HepG2 (cell line): ENCODE results near the gene SYDE2. TPM values are rescaled to one million over a fixed set of nuclear protein-coding genes. Genes with fewer than 3 reads are reported as not detected.

Experiments
- ATAC-seq: fragments of 200-7000 bp; cut with Tn5 transposase; 3 replicates; pipeline ENCODE4 v1.9.1; 2020; ENCODE audit warnings: mild to moderate bottlenecking, moderate library complexity
- BruUV-seq: library from RNA; stranded (reverse); fragments of 400-500 nt; replicated peaks from 2 replicates; lab custom pipeline; 2021; lab: Mats Ljungman, UMichigan
- CTCF ChIA-PET: fragments of 300-600 bp; formaldehyde crosslinking; extraction: SDS; loops from one replicate; lab custom pipeline; 2021; ENCODE audit warnings: low total read pairs, inconsistent platforms, low intra/inter-chr PET ratio; lab: Yijun Ruan, JAX
- POLR2A ChIA-PET: fragments of 350-600 bp; sonication (Branson Sonifier 250); formaldehyde crosslinking; loops from one replicate; lab custom pipeline; 2020; ENCODE audit warnings: antibody characterized with exemption, inconsistent platforms; lab: Yijun Ruan, JAX
- DNase-seq: peaks from one replicate; pipeline ENCODE4 v3.0.0-alpha.2; 2015; ENCODE audit warnings: low spot score
- FAIRE-seq: peaks from 3 replicates; lab custom pipeline; 2011; peaks lifted over from hg19 to GRCh38; lab: Jason Lieb, UNC
- H2AFZ ChIP-seq: one replicate; pipeline ENCODE4 v1.6.1; 2011; ENCODE audit warnings: low read length, inconsistent platforms
- H3K27ac ChIP-seq: fragments of 300-600 bp; 3 replicates; pipeline ENCODE4 v1.8.0; 2011; ENCODE audit warnings: mixed run types, mild to moderate bottlenecking, mixed read lengths, low read length, inconsistent platforms; ENCODE audit not compliant: insufficient read depth; ENCODE audit errors: extremely low read length
- H3K27me3 ChIP-seq, 2 experiments: fragments of 200-600 bp in 1 of 2; 2 replicates in 1 of 2; 3 replicates in 1 of 2; pipeline versions ENCODE4 v1.6.0 to v1.8.0; 2011; ENCODE audit warnings: low read length in 2 of 2, mild to moderate bottlenecking in 2 of 2, moderate library complexity in 2 of 2, inconsistent platforms in 1 of 2; ENCODE audit not compliant: insufficient read depth in 2 of 2, control insufficient read depth in 1 of 2
- H3K36me3 ChIP-seq, 2 experiments: fragments of 200-600 bp in 1 of 2; replicated peaks in 1 of 2; 2 replicates in 1 of 2; 3 replicates in 1 of 2; pipeline versions ENCODE4 v1.5.1 to v1.8.0; 2011; ENCODE audit warnings: low read length in 2 of 2, inconsistent platforms in 1 of 2; ENCODE audit not compliant: insufficient read depth in 2 of 2, control insufficient read depth in 1 of 2
- H3K4me1 ChIP-seq: 2 replicates; pipeline ENCODE4 v1.5.1; 2012; ENCODE audit warnings: low read length, inconsistent platforms; ENCODE audit not compliant: insufficient read depth
- H3K4me2 ChIP-seq: 2 replicates; pipeline ENCODE4 v1.6.0; 2011; ENCODE audit warnings: low read depth, low read length, inconsistent platforms
- H3K4me3 ChIP-seq, 3 experiments: fragments of 200-600 bp in 1 of 3; sonication (generic), shearing (Covaris generic) in 1 of 3; replicated peaks in 1 of 3; 2 replicates each; pipeline ENCODE4 v1.5.1; 2011 to 2016; ENCODE audit warnings: low read length in 3 of 3, inconsistent platforms in 2 of 3, low read depth in 2 of 3, mild to moderate bottlenecking in 2 of 3, control low read depth in 1 of 3, mixed read lengths in 1 of 3; ENCODE audit not compliant: insufficient read depth in 1 of 3
- H3K79me2 ChIP-seq: one replicate; pipeline ENCODE4 v1.6.1; 2011; ENCODE audit warnings: low read length, inconsistent platforms; ENCODE audit not compliant: insufficient read depth
- H3K9ac ChIP-seq: 2 replicates; pipeline ENCODE4 v1.6.0; 2011; ENCODE audit warnings: mild to moderate bottlenecking, low read depth, low read length, inconsistent platforms; ENCODE audit not compliant: insufficient read depth
- H3K9me3 ChIP-seq: 2 replicates; pipeline ENCODE4 v1.5.1; 2012; ENCODE audit warnings: mild to moderate bottlenecking, low read length
- H4K20me1 ChIP-seq: 2 replicates; pipeline ENCODE4 v1.6.0; 2011; ENCODE audit warnings: inconsistent platforms, mild to moderate bottlenecking, low read length, moderate library complexity; ENCODE audit not compliant: insufficient read depth
- ARNT2 ChIP-seq: sonication (generic); formaldehyde crosslinking; IDR thresholded peaks from 2 replicates; pipeline ENCODE4 v1.8.0; 2022; ENCODE audit warnings: mild to moderate bottlenecking, low read depth, missing genetic modification reagents, moderate library complexity
- ESRRA ChIP-seq: sonication (generic); formaldehyde crosslinking; IDR thresholded peaks from 2 replicates; pipeline ENCODE4 v1.5.1; 2020; ENCODE audit warnings: mild to moderate bottlenecking, low read depth, missing genetic modification reagents
- HDAC2 ChIP-seq: sonication (generic); formaldehyde crosslinking; IDR thresholded peaks from 2 replicates; pipeline ENCODE4 v1.4.0; 2020; ENCODE audit warnings: missing genetic modification reagents
- JUN ChIP-seq: sonication (generic); formaldehyde crosslinking; IDR thresholded peaks from 2 replicates; pipeline ENCODE4 v1.4.0; 2020; ENCODE audit warnings: mild to moderate bottlenecking, missing genetic modification reagents
- KMT2B ChIP-seq: IDR thresholded peaks from 2 replicates; pipeline ENCODE4 v1.6.1; 2016; ENCODE audit warnings: missing genetic modification reagents, missing compliant biosample characterization
- NFYB ChIP-seq: sonication (generic); formaldehyde crosslinking; IDR thresholded peaks from 2 replicates; pipeline ENCODE4 v1.4.0; 2020; ENCODE audit warnings: missing genetic modification reagents
- POLR2AphosphoS5 ChIP-seq: IDR thresholded peaks from 2 replicates; pipeline ENCODE4 v1.6.1; 2012; ENCODE audit warnings: low read depth, low read length
- TAF15 ChIP-seq: fragments of 200-400 bp; formaldehyde crosslinking; IDR thresholded peaks from one replicate; pipeline ENCODE4 v1.6.1; 2018; ENCODE audit warnings: mild to moderate bottlenecking, low read depth, low read length; ENCODE audit not compliant: poor library complexity, severe bottlenecking
- ZBTB3 ChIP-seq: sonication (generic); formaldehyde crosslinking; IDR thresholded peaks from 2 replicates; pipeline ENCODE4 v1.4.0; 2020; ENCODE audit warnings: low read depth, mild to moderate bottlenecking, moderate library complexity, missing genetic modification reagents, borderline replicate concordance
- ZKSCAN1 ChIP-seq: fragments of 150-350 bp; IDR thresholded peaks from 2 replicates; pipeline ENCODE4 v1.6.1; 2014; ENCODE audit warnings: low read length
- ZNF335 ChIP-seq: sonication (generic); formaldehyde crosslinking; IDR thresholded peaks from 2 replicates; pipeline ENCODE4 v1.4.0; 2020; ENCODE audit warnings: missing genetic modification reagents
- ZNF431 ChIP-seq: sonication (generic); formaldehyde crosslinking; IDR thresholded peaks from 2 replicates; pipeline ENCODE4 v1.9.0; 2022; ENCODE audit warnings: missing genetic modification reagents, low read depth, mild to moderate bottlenecking, borderline replicate concordance
- ZNF644 ChIP-seq: IDR thresholded peaks from 2 replicates; pipeline ENCODE4 v1.6.1; 2016; ENCODE audit warnings: low read depth
- ZNF660 ChIP-seq: sonication (generic); formaldehyde crosslinking; IDR thresholded peaks from 2 replicates; pipeline ENCODE4 v1.5.1; 2020; ENCODE audit warnings: mild to moderate bottlenecking, low read depth, missing genetic modification reagents, borderline replicate concordance
- ZNF850 ChIP-seq: sonication (generic); formaldehyde crosslinking; conservative IDR thresholded peaks from 2 replicates; pipeline ENCODE4 v1.9.0; 2021; ENCODE audit warnings: mild to moderate bottlenecking, missing genetic modification reagents
- WGBS: methylation state at CpG from one replicate; pipeline ENCODE4 v1.1.6; 2017; ENCODE audit warnings: low lambda C conversion rate; 5-methylcytosine and 5-hydroxymethylcytosine counted together
- in situ Hi-C: cut with HindIII; loops from 2 replicates; pipeline ENCODE4 v1.10.0; 2017; ENCODE audit warnings: low pct_unique_long_range_greater_than_20kb; ENCODE audit not compliant: extremely low pct_ligation_motif_present
- intact Hi-C: fragments of 100-400 bp; cut with micrococcal nuclease; formaldehyde crosslinking; loops from one replicate; pipeline ENCODE4 v1.10.0; 2022; ENCODE audit not compliant: unreplicated experiment
- polyA plus RNA-seq, 8 experiments: library from polyadenylated mRNA; depleted of rRNA in 3 of 8; stranded (reverse) in 7 of 8; unstranded in 1 of 8; fragments of >200 nt; fragmentation: Illumina TruSeq in 4 of 8; extraction: Trizol in 4 of 8; gene quantifications; 2 replicates each; pipeline versions ENCODE4 v1.2.1 to v1.2.3, GENCODE V29; 2011 to 2016; ENCODE audit warnings: low read depth in 4 of 8, missing spikeins in 1 of 8, mixed read lengths in 1 of 8; ENCODE audit not compliant: insufficient read depth in 1 of 8
- total RNA-seq, 5 experiments: library from RNA; depleted of rRNA; stranded (reverse); fragments of >200 nt; fragmentation: Illumina TruSeq; extraction: Trizol; gene quantifications; 2 replicates each; pipeline ENCODE4 v1.2.3, GENCODE V29; 2016; ENCODE audit warnings: low read depth in 1 of 5
- TF ChIP-seq, protein P1 (sequence below): sonication (generic); formaldehyde crosslinking; IDR thresholded peaks from 2 replicates; pipeline ENCODE4 v1.5.1; 2020; ENCODE audit warnings: mild to moderate bottlenecking, missing genetic modification reagents, moderate library complexity
- TF ChIP-seq, protein P2 (sequence below): sonication (generic); formaldehyde crosslinking; conservative IDR thresholded peaks from 2 replicates; pipeline ENCODE4 v1.8.0; 2022; ENCODE audit warnings: mild to moderate bottlenecking, moderate library complexity, missing genetic modification reagents

The SYDE2 gene
- total and polyA plus RNA-seq, 2 of the 13 experiments (the other 11 are each of a cell fraction or from before 2014, with no cell fraction given), result 1.8 to 5.3 TPM

DNA sequence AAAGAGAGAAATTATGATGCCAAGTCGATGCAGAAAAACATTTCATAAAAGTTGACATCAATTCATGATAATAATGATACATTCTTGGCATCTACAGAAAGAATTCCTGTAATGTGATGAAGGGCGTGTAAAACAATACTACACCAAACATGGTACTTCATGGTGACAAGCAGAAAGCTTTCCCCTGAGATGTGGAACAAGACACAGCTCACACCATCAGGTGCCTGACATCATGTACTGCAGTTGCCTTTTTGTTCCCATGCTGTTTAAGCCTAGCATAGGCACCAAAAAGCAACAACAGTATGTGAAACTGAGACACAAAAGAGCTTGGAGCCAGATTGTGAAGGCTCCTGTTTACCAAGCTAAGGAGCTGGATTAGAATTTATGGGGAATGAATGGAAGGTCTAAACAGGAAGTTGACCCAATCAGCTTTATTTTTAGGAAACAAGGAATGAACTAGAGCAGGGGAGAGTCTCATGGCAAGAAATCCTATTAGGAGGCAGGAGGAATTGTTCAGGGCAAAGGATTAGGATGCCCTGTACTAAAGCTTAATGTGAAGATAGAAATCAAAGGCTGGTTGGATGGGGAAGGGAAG, 67.2 kb downstream of the SYDE2 start (continued):
- TF ChIP-seq ZNF431 (CRISPR knock-in tag) (no peak), POLR2AphosphoS5 (no peak)

DNA sequence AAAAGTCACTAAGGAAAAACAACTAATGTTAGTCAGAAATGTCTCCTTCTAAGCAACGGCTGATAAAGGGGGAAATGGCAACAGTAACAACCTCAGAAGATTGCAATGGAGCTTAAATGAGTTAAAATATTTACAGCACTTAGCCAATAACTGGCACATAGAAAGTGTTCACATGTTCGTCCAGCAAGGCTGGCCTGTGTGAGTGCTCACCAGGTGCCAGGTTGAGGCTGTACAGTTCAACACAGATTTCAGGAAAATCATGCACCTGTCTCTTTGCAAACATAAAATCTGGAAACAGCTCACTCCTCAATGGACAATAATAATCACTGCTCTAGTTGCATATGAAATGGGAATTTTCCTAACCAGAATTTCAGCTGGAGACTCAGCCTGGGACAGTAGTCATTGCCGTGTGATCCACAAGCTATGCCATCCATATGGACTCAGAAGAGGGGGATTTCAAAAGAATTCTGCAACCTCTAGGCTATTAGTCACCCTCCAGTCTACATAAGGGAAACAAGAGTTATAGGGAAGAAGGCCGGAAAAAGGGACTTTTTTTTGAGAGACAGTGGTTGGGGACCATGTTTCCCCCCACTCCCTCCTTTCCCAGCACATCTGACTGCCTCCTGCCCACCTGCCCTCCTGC, 68.6 kb downstream of the SYDE2 start:
- TF ChIP-seq ZNF850 (CRISPR knock-in tag), result no peak
- TF ChIP-seq HDAC2 (CRISPR knock-in tag), result no peak
- TF ChIP-seq, protein P1, sequence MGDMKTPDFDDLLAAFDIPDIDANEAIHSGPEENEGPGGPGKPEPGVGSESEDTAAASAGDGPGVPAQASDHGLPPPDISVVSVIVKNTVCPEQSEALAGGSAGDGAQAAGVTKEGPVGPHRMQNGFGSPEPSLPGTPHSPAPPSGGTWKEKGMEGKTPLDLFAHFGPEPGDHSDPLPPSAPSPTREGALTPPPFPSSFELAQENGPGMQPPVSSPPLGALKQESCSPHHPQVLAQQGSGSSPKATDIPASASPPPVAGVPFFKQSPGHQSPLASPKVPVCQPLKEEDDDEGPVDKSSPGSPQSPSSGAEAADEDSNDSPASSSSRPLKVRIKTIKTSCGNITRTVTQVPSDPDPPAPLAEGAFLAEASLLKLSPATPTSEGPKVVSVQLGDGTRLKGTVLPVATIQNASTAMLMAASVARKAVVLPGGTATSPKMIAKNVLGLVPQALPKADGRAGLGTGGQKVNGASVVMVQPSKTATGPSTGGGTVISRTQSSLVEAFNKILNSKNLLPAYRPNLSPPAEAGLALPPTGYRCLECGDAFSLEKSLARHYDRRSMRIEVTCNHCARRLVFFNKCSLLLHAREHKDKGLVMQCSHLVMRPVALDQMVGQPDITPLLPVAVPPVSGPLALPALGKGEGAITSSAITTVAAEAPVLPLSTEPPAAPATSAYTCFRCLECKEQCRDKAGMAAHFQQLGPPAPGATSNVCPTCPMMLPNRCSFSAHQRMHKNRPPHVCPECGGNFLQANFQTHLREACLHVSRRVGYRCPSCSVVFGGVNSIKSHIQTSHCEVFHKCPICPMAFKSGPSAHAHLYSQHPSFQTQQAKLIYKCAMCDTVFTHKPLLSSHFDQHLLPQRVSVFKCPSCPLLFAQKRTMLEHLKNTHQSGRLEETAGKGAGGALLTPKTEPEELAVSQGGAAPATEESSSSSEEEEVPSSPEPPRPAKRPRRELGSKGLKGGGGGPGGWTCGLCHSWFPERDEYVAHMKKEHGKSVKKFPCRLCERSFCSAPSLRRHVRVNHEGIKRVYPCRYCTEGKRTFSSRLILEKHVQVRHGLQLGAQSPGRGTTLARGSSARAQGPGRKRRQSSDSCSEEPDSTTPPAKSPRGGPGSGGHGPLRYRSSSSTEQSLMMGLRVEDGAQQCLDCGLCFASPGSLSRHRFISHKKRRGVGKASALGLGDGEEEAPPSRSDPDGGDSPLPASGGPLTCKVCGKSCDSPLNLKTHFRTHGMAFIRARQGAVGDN, result no peak
- TF ChIP-seq JUN, result no peak
- TF ChIP-seq NFYB (CRISPR knock-in tag), result no peak
- no peak for TF ChIP-seq ZNF644 (CRISPR knock-in tag)
- no peak for TF ChIP-seq ZNF660 (CRISPR knock-in tag)
- TF ChIP-seq TAF15, result no peak
- TF ChIP-seq ZBTB3 (CRISPR knock-in tag), result no peak
- TF ChIP-seq ARNT2, result no peak
- no peak for TF ChIP-seq ZKSCAN1
- TF ChIP-seq, protein P2, sequence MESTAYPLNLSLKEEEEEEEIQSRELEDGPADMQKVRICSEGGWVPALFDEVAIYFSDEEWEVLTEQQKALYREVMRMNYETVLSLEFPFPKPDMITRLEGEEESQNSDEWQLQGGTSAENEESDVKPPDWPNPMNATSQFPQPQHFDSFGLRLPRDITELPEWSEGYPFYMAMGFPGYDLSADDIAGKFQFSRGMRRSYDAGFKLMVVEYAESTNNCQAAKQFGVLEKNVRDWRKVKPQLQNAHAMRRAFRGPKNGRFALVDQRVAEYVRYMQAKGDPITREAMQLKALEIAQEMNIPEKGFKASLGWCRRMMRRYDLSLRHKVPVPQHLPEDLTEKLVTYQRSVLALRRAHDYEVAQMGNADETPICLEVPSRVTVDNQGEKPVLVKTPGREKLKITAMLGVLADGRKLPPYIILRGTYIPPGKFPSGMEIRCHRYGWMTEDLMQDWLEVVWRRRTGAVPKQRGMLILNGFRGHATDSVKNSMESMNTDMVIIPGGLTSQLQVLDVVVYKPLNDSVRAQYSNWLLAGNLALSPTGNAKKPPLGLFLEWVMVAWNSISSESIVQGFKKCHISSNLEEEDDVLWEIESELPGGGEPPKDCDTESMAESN, result no peak
- no peak for TF ChIP-seq ZNF335 (CRISPR knock-in tag)
- TF ChIP-seq ESRRA (CRISPR knock-in tag), result no peak
- no peak for TF ChIP-seq KMT2B (CRISPR knock-in tag)
- CTCF ChIA-PET, result no interaction called here
- Histone ChIP-seq H3K27me3 (peaks cover 0 to 3% of the 10 kb centered on the region in 2 experiments; a peak in 1 of 5 replicates), H3K27ac (no peak overlapping the region), H4K20me1 (no peaks in the 10 kb centered on the region), H3K79me2 (no peaks in the 10 kb centered on the region), H3K36me3 (no peaks in the 10 kb centered on the region), H3K9me3 (no peaks in the 10 kb centered on the region), H3K4me2 (no peak overlapping the region), H2AFZ (no peak overlapping the region), H3K9ac (no peak overlapping the region), H3K4me1 (peaks cover 14% of the 10 kb centered on the region), H3K4me3 (no peak overlapping the region)
- FAIRE-seq (no peak), DNase-seq (no peak), ATAC-seq (no peak)
- in situ Hi-C loops (no loop called here), intact Hi-C loops (no loop called here)
- WGBS, result 5% methylated on average over 4 of the region's 4 CpGs
- BruUV-seq, result no TSS peak
- POLR2A ChIA-PET, result no interaction called here
